T-helper 1 cell (primary cell): ENCODE data around the gene ZEB2.
A peak's percentile ranks its signal among the peaks of the same experiment; 100 is the strongest.

Experiments
- DNase-seq, 5 donors: peaks; one replicate each; pipeline ENCODE4 v3.0.0-alpha.2; 2012 to 2020

The ZEB2 gene

DNA sequence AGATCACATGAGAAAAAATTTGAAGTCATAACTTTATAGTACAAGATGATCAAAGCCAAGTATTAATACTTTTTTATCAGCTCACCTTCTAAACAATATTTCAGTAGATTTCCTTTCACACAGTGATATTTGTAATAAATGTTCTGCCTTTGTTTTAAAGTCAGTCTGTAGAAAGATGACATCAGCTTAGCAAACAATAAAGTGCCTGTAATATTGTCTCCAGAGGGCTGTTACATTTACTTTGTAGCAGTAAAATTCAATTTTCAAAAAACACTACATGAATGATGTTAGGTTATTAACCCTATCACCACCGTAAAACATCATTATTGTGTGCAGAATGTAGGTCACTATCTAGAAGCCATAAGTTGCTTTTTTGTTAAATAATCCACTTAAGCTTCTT, 49.6 kb downstream of the ZEB2 start:
- no peak for DNase-seq

DNA sequence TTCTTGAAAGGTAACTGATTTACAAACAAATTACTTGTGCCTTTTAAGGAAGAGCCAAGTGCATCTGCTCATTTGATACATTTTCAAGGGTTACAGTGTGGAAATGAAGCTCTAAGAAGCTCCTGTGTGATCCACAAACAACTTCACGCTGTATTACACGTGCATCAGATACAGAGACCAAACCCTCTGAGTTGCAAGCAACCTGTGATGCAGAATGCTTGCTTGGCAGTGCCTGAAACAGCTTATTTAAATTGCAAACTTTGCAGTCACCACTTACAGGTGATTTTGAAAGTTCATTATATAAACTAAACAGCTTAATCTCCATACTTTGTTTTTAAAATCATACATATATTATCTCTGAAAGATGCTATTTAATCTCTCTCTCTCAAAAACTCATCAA, 50.1 kb downstream of the ZEB2 start:
- DNase-seq, result no peak

DNA sequence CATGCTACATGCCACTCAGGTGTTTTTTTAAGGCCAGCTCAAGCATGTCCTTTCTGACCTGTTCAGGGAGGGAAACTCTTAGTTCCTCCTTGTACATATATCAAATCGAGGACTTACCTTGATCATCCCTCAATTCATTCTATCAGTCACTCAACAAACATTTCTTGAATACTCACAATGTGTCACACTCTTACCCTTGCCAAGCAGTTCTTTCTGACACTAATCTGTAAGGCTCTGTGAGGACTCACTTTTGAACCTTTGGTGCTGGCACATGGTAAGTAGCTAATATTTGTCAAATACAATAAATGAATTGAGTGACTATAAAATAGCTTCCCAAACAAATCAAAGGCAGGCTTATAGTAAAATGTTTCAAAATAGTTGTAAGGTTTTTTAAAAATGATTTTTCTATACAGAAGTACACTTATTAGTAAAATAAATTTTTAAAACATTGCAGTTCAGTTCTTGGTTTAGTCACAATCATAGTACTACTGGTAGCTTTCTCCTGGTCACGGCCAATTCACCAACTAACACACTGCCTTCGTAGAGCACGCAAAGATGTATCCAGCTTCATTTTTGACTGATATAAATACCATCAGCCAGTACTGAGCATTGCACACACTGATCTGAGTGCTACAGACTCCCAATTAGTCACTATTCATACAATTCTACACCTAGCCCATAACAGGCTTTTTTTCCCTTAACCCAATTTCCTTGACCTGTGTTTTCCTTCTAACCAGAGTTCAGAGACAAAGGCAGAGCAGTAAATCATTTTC, 50.9 kb downstream of the ZEB2 start:
- DNase-seq, result no peak

DNA sequence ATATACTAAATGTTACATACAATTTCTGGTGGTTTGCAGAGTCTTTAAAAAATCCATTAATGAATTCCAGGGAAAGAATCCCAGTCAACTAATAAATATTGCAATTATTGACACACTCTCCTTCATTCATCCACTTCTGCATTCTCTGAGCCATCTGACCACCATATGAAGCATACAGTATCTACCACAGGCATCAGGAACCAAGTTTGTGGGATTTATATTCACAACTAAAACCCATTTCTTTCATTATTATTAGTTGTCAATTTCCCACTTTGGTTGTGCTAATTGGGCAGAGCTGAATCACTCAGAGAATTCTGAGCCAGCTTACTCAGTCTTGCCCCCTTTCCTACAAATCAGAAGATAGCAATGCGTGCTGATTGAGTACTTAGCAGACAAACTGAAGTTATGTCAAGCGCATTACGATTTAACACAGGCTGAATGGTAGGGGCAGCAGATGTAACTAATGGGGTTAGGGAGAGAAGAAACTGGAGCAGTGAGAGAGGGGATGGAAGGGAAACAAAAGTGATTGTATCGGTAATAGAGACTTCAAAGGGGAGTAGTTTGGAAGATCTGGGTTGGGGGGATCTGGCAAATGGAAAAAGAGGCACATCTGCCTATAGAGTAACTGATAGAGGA, 52.3 kb downstream of the ZEB2 start:
- no peak for DNase-seq

DNA sequence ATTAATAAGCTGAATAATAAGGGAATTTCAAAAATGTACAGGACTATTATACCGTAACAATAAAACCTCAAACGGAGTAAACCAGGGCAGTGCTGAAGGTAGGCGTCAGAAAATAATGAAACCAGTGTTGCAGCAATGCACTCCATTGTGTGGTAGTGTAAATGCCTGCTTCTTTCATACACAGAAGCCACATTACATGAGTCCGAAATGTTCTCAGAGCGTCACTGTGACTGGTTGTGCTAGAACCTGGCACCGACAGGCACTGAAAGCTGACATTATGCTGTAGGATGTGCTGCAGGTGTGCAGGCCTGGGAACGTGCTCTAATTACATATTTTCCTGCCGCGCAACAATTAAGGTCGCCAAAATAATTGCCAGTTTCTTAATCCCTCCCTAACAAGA, 53.3 kb downstream of the ZEB2 start:
- DNase-seq, result no peak

DNA sequence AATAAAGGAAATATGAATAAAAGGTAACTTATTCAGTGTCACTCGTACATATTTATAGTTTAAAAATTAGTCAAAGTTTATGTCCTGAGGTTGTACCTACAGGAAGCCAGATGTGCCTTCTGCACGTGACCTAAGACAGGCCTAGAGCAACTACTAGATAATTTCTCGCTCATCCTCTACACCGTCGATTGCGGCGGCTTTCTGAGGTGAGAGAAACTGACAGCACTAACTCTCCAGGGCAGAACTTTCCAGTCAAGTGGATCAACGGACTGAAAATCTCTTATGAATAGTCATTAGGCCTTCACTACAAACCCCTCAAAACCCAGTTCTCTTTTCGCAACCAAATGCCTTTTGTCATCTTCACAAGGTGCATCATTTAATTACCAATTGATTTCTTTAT, 54.2 kb downstream of the ZEB2 start:
- no peak for DNase-seq

DNA sequence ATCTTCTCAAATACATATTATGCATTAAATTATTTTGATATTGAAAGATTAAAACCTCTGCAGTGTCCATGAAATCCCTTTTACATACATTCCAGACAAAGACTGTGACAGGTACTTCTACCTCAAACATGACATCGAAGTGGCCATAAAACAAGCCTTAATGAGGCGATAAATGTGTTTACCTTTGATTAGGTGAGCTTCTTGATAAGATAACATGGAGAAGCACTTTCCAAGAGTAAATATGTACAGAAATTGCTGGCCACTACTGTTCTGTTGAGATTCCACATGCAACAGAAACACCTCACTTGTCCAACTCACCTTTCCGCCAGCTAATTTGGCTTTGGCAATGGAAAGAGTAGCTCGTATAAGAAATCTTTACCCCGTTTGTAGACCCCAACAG, 55.2 kb downstream of the ZEB2 start:
- DNase-seq, result no peak

DNA sequence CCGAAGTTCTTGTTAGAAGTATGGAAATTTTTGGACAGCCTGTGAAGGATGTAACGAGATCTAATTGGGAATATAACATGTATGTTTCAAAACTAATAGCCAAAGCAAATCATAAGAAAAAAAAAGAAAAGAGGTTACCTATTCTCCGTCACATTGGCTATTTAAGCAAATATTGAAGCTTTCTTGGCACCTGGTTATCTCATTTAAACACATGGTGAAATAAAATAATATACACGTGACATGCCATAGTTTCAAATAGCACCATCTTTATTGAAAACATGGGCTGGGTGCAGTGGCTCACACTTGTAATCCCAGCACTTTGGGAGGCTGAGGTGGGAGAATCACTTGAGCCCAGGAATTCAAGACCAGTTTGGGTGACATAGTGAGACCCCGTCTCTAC, 56.7 kb downstream of the ZEB2 start:
- DNase-seq, result no peak

DNA sequence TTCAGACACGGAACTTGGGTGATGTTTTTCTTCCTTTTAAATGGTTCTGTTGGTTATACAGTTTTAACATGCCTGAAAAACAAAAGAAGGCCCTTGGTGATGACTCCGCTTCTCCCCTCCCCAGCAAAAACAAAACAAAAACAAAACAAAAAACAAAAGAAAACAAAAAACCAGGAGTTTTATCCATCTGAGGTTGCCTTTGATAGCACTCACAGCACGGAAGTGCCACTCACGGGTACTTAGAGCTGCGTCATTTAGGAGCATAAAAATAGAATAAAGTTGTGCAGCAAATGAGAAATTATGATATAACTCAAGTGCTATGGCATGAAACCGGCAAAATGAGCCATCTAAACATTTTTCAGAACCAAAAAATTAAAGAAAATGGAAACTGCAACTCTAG, 57.7 kb downstream of the ZEB2 start:
- no peak for DNase-seq

DNA sequence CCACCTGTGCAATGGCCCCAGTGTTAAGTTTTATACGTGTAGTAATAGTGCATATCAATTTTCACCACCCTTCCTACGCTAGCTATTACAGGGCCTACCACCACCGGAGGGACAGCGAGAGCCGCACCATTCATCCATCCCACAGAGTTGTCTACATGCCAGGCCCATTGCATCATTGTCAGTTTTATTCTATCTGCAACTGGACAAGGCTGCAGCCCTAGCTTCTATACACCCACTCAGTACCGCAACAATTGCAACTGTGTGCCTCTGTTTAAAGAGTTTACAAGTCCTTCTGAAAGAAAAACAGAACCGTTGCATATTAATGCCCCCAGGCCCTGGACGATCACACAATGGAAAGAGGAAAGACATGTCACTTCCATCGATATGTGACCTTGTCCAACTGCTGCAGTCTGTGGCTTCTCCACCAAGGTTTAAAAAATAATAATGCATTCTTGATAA, 58.6 kb downstream of the ZEB2 start:
- DNase-seq, result no peak

DNA sequence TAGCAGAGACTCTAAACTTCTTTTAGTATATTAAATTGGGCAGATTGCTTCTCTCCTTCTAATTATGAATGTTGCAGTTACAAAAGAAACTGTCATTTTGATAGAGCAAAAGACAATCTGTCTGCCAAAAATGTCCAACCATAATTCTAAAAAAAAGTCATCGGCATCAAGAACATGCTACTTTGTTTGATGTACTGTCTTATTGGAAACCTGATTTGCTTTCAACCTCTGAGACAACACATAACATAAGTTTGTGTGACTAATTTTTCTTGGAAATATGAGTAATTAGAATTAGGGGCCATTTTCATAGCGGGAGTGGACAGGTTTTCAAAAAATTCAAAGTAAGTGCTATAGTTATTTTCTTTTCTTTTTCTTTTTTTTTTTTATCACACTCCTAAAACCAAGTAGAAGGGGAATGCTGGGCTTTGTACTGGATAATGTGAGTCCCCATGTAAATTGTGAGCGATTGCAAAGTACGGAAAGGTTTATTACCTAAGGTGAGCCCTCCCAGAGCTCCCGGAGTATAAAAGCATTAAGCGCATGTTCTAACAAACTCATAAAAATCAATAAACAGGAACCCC, 59.1 kb downstream of the ZEB2 start:
- DNase-seq, result peak in 1 of 5 donors; percentile 14

DNA sequence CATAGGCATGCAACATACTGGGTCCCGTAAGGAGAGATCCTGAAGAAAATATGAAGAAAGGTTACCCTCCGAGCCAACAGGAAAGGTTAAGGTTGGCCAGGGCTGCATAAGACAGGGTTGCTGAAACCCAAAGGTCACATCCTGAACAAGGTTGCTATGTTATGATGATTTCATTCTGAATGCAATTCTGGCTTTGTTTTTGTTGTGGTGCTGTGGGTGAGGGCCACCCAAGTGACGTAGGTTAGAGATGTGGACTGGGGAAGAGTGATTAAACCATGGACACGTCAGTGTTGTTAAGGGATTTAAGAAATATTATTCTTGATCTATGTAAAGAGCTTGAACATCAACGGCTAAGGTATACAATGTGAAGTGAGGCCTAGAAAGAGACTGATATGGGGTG, 60.0 kb downstream of the ZEB2 start:
- DNase-seq, result peak in 2 of 5 donors; percentile 11 to 71

DNA sequence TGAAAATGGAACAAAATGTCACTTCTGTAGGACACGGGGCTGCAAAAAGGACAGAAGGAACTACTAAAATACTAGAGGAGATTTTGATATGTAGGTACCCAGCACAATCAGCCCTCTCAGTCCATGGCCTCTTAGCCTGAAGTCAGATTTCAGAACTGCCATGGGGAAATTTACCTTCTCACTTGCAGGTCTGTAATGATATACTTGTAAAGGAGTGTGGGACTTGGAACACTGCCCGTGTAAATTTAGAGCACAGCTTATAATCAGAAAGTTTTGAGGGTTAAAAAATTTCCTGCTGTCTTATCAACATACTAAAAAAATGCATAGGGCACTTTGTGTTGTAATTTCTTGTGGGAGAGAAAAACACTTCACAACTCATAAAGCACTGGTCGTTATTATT, 60.6 kb downstream of the ZEB2 start:
- no peak for DNase-seq

DNA sequence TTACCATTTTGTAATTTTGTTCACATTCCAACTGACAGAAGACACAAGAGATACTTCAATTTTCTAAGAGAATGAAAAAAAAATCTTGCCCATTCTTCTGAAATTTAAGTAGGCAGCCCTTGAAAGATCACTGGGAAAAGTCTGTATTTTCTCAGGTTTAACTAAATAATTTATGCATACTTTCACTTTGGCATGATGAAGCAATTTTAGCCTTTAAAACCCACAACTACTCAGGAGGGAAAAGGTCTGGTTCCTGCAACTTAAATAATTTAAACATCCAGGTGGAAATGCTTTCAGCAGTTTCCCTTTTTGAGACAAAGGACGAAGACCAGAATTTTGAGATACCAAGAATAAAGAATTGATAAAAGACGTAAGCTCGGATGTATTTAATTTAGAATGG, 61.4 kb downstream of the ZEB2 start:
- no peak for DNase-seq

DNA sequence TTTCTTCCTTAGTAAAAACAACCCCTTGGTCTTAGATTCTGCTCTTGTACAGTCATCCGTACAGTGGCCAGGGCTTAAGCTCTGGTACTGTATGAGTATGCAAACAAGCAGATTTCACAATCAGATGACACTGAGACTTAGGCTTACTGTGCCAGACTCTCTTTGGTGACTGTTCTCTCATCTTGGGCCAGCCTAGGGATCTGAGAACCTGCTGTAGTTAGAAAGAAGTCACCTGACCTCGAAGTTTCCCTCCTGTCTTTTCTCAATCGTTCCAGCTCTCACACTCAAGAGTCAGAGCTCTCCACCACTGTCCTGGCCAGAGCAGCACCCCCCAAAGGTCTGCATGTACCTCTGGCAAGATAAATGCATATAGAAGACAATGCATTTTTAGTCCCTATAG, 63.2 kb downstream of the ZEB2 start:
- peak in 1 of 5 donors; percentile 69 for DNase-seq

DNA sequence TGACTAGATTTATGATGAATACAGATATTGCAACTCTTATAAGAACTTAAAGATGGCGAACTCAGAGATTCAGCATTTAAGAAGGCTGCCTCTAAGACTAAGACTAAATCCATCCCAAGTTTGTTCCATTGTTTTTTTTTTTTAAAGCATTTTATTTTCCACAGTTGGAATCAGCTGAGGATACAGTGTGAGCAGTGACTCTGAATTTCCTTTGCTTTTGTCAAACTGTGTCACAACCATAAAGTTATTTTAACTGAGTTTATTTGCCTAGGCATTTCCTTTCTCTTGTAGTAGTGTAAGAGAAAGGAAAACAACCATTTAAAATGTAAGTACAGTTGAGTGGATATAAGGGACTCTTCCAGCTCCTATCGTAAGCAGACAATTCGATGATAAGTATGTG, 63.9 kb downstream of the ZEB2 start:
- no peak for DNase-seq

DNA sequence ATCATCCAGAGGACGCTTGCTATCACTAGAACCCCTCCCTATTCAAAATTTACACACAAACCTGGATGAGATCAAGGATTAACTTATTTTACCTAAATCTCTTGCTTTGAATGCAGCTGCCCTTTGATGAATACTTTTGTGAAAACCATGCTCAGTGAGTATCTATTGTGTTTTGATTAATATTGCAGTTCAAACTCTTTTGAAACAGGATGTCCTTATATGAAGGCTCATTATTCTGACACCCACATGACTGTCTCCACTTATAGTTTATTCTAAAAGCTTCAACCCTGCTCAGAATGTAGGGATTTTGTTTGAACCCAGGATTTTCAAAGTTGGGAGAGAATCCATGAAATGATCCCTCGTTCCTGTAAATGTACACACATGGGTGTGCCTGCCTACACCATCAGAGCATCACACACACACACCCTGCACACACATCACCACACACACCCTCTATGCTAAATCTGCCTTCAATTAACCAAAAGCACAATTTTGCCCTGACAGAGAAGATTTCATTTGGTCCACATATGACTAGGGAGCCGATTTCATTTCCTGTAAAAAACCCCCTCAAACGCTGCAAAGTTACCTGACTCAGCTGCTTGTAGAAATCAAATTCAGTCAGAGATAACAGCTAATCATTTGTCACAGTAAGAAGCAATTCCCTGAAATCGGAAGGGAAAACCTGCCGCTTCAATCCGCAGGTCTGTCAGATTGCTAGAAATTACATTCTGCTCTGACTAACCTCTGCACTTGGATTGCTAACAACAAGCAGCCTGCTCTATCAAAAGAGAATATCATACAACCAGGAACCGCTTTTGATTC, 65.2 kb downstream of the ZEB2 start:
- peak in 1 of 5 donors; percentile 74 for DNase-seq

DNA sequence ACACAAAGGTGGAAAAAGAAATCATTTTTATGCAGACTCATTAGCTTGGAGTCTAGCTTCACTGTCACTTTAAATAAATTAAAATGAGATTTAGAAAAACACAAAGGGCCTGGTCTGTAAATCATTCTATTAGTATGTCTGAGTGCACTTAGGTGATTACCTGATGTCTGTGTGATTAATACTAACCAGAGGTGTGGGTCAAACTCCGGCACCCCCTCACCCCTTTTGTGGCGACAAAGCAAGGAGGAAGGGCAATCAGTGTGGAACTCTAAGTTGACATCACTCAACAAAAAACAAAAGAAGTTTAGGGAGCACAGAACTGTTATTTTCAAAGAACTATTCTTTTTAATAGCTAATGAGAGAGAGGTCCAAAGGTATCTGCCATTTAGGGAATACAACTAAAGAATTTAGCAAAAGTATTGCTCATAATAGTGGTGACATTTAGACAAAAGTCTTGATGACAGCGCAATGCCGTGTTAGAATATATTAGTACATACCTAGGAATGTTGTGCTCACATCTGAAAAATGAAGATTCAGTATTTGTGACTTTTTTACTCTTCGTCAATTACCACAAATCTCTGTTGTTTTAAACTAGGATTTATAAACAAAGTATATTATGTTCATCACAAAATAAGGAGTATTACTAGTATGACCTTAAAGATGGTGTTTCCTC, 66.3 kb downstream of the ZEB2 start:
- DNase-seq, result no peak

DNA sequence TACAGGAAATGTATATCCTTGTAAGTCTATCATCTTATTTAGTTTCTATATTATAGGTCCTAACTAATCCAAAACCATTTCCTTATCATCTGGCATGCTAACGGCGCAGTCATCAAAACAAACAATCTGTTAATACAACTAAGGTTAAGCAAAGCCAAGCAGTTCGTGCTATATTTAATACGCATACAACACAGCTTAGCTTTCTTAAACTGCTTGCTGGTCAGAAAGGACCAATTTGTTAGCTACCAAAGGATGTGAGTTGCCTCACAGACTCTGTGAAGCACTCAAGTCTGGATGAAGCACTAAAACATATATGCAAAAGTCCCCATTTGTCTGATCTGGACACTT, 67.0 kb downstream of the ZEB2 start:
- DNase-seq, result no peak

DNA sequence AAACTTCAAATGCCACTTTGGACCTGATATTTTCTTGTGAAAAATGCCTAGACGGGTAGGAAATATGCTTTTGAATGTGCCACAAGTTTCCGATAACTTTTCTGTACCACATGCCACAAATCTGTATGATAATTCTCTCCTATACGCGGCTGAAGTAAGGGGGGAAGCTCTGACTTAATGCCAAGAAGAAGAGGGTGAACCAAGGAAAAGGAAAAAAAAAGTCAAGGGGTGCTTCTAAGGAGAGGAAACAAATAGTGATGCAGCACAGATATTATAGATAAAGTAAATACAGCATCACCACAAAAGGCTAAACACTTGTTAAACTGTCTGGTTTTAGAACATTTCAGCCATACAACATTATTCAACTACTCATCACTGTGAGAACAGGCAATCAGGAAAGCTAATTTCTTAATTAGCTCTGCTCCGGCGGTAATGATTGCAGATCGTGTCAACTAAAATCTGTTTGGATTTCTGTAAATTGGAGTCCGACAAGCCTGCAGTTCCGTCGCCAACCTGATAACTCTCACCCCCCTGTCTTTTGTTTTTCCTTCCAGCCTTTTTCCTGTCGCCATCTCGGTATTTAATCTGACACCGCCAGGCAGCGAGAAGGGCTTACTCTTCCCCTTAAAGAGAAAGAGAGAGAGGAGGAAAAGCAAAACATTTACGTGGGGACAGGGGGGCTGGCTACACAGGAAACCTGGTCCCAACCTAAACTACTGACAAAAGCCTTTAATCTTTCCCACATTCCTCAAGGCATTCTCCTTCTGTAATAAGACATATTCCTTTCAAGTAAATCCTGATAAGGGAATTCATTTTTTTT, 67.5 kb downstream of the ZEB2 start:
- DNase-seq, result no peak

DNA sequence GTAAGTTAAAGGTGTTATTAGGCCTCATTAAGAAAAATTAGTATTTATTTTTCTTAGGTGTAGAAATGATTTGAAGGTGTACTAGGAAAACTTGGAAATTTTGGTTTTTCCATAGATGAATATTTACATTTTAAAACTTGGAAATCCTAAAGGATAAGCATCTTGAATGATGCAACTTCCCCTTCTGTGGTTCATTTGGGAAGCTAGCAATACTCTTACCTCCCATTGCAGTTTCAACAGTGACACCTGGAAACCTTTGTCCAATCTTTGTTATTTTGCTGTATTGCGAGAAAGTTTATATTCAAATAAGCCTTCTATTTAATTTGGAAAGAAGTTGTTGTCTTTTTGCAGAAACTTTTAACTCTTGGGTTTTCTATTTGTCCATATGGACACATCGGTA, 68.5 kb downstream of the ZEB2 start:
- no peak for DNase-seq

DNA sequence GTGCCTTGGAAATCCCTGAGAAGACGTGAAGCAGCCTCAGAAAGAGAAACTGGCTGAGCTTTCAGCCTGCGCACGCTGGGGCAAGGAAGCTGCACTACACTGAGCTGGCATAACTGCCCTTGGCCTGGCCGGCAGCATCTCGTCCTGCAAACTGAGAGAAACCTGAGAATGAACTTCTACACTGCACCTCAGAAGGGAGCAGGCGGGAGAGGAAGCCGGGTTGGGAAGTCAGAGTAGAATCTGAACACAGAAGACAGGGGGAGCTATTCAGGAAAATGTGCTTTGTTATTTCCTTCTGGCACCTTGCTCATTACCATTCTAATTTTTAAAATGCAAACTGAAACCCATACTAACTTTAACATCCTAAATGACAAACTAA, 70.9 kb downstream of the ZEB2 start:
- no peak for DNase-seq
